WERI-Rb-1 (cell line): Measurements from ENCODE around the gene DENND1A.

Source experiments
- DNase-seq: peaks from one replicate; pipeline ENCODE4 v3.0.0-alpha.2; 2020
- H3K27ac ChIP-seq: fragments of 250-450 bp; sonication (Bioruptor Pico); 2 replicates; pipeline ENCODE4 v1.5.1; 2020; ENCODE audit warnings: mild to moderate bottlenecking, moderate library complexity
- H3K27me3 ChIP-seq: fragments of 250-450 bp; sonication (Bioruptor Pico); 2 replicates; pipeline ENCODE4 v1.5.1; 2021; ENCODE audit warnings: mild to moderate bottlenecking, low read depth, moderate library complexity; ENCODE audit not compliant: insufficient read depth, severe bottlenecking
- H3K36me3 ChIP-seq: fragments of 250-450 bp; sonication (Bioruptor Pico); 2 replicates; pipeline ENCODE4 v1.5.1; 2020; ENCODE audit warnings: mild to moderate bottlenecking, moderate library complexity
- H3K4me3 ChIP-seq: 2 replicates; pipeline ENCODE4 v1.5.1; 2011; ENCODE audit warnings: low read depth, mild to moderate bottlenecking, control low read depth, low read length
- H3K9me3 ChIP-seq: fragments of 250-450 bp; sonication (Bioruptor Pico); 2 replicates; pipeline ENCODE4 v1.5.1; 2021; ENCODE audit warnings: mild to moderate bottlenecking, moderate library complexity; ENCODE audit not compliant: severe bottlenecking
- CTCF ChIP-seq: IDR thresholded peaks from 2 replicates; pipeline ENCODE4 v1.5.1; 2011; ENCODE audit warnings: low read depth, mild to moderate bottlenecking, control low read depth, inconsistent platforms, low read length

Gene DENND1A

GRCh38 chr9:123469282-123469681 is 460.6 kb downstream of the DENND1A start:
- no peak overlapping the region for H3K4me3 ChIP-seq
- no peaks in the 10 kb centered on the region for H3K9me3 ChIP-seq
- no peak overlapping the region for H3K27ac ChIP-seq
- H3K36me3 ChIP-seq, result no peaks in the 10 kb centered on the region
- no peak for DNase-seq
- no peaks in the 10 kb centered on the region for H3K27me3 ChIP-seq
- TF ChIP-seq CTCF, result no peak

- no peak for TF ChIP-seq CTCF
- Histone ChIP-seq H3K27me3 (no peaks in the 10 kb centered on the region), H3K27ac (no peak overlapping the region), H3K4me3 (no peak overlapping the region), H3K9me3 (no peaks in the 10 kb centered on the region), H3K36me3 (no peaks in the 10 kb centered on the region)
- DNase-seq, result no peak
Observed at GRCh38 chr9:123468541-123468940, 461.4 kb downstream of the DENND1A start.

GRCh38 chr9:123465304-123465703 is 464.6 kb downstream of the DENND1A start:
- Histone ChIP-seq H3K4me3 (no peak overlapping the region), H3K27me3 (no peaks in the 10 kb centered on the region), H3K9me3 (no peaks in the 10 kb centered on the region), H3K36me3 (no peaks in the 10 kb centered on the region), H3K27ac (no peak overlapping the region)
- no peak for TF ChIP-seq CTCF
- DNase-seq, result no peak

GRCh38 chr9:123460091-123460490 is 469.8 kb downstream of the DENND1A start:
- no peak for TF ChIP-seq CTCF
- Histone ChIP-seq H3K27me3 (no peaks in the 10 kb centered on the region), H3K9me3 (no peaks in the 10 kb centered on the region), H3K4me3 (no peak overlapping the region), H3K36me3 (0 out of 2 replicates have a peak, but pooled peaks cover 3% of the 10 kb centered on the region), H3K27ac (no peak overlapping the region)
- DNase-seq, result no peak

GRCh38 chr9:123457583-123457982 is 472.3 kb downstream of the DENND1A start:
- no peak for TF ChIP-seq CTCF
- no peak overlapping the region for H3K27ac ChIP-seq
- no peaks in the 10 kb centered on the region for H3K9me3 ChIP-seq
- H3K4me3 ChIP-seq, result no peak overlapping the region
- no peaks in the 10 kb centered on the region for H3K27me3 ChIP-seq
- no peak for DNase-seq
- H3K36me3 ChIP-seq, result 0 out of 2 replicates have a peak, but pooled peaks cover 3% of the 10 kb centered on the region

- Histone ChIP-seq H3K36me3 (peaks cover 8% of the 10 kb centered on the region; the same call in 1 of the 2 replicates), H3K9me3 (no peaks in the 10 kb centered on the region), H3K4me3 (no peak overlapping the region), H3K27ac (no peak overlapping the region), H3K27me3 (no peaks in the 10 kb centered on the region)
- no peak for TF ChIP-seq CTCF
- DNase-seq, result no peak
Observed at GRCh38 chr9:123456011-123456410, 473.9 kb downstream of the DENND1A start.
